Adipocyte (in vitro differentiated cells): ENCODE data around the gene KCNH6.

Source experiments
- DNase-seq: peaks from one replicate; pipeline ENCODE4 v3.0.0-alpha.2; 2015; ENCODE audit warnings: low read depth
- H3K27me3 ChIP-seq: replicated peaks from 2 replicates; pipeline ENCODE4 v1.7.0; 2013; ENCODE audit warnings: mild to moderate bottlenecking, low read length, moderate library complexity; ENCODE audit not compliant: control insufficient read depth, insufficient read depth
- H3K36me3 ChIP-seq: 2 replicates; pipeline ENCODE4 v1.7.0; 2013; ENCODE audit warnings: low read length, mild to moderate bottlenecking, moderate library complexity; ENCODE audit not compliant: control insufficient read depth, insufficient read depth, severe bottlenecking
- H3K4me1 ChIP-seq: 2 replicates; pipeline ENCODE4 v1.7.0; 2013; ENCODE audit warnings: mild to moderate bottlenecking, low read length, moderate library complexity; ENCODE audit not compliant: control insufficient read depth, insufficient read depth
- H3K4me3 ChIP-seq: 2 replicates; pipeline ENCODE4 v1.7.0; 2013; ENCODE audit warnings: mild to moderate bottlenecking, low read length, moderate library complexity
- H3K9ac ChIP-seq: 2 replicates; pipeline ENCODE4 v1.7.0; 2013; ENCODE audit warnings: mild to moderate bottlenecking, low read length, moderate library complexity
- H3K9me3 ChIP-seq: 2 replicates; pipeline ENCODE4 v1.7.0; 2013; ENCODE audit warnings: mild to moderate bottlenecking, low read length, moderate library complexity; ENCODE audit not compliant: control insufficient read depth

Gene KCNH6

DNA sequence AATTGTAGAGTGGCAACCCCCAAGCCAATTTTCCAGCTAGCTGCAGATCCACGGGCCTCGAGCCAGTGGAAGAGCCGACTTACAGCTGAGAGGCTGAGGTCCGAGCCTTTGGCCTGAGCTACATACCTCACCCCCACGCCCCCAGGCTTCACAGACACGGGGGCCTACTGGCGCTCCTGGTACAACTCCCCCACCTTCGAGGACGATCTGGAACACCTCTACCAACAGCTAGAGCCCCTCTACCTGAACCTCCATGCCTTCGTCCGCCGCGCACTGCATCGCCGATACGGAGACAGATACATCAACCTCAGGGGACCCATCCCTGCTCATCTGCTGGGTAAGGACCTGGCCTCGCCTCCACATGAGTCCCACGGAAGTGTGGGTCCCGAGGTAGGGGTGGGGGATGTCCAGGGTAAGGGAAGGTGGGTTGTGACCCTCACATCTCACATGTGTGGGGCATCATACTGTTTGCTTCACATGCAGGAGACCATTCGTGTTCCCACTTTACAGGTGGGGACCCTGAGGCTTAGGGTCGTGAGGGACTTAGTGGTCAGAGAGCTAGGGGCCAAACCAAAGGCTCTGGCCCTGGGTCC is 42.9 kb upstream of the KCNH6 start:
- H3K27me3 ChIP-seq = no peaks in the 10 kb centered on the region
- H3K4me3 ChIP-seq = no peak overlapping the region
- H3K9me3 ChIP-seq = no peaks in the 10 kb centered on the region
- no peaks in the 10 kb centered on the region for H3K36me3 ChIP-seq
- DNase-seq = no peak
- H3K4me1 ChIP-seq = peaks cover 14% of the 10 kb centered on the region
- no peak overlapping the region for H3K9ac ChIP-seq

DNA sequence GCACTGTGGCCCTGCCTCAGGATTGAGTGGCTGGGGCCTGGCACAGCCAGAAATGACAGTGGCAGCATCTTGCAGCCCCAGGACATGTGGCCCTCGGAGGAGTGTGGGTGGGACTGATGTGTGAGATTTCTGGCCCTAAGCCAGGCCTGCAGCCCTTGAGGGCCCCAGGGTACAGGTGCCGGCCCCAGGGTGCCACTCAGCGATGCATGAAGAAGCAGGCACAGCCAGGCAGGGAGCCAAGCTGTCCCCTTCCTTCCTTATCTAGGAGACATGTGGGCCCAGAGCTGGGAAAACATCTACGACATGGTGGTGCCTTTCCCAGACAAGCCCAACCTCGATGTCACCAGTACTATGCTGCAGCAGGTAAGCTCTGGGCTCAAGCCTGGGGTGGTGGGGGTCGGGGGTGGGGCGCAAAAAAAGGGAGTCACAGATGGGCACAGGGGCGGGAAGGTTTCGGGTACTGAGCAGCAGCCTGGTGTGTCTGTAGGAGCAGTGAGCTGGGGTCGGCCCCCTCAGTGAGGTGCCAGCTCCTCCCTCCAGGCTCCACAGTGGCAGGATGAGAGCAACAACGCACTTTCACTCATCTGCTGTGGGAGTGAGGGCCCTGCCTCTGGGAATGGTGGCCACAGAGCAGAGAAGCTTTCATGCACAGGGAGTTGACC is 42.2 kb upstream of the KCNH6 start:
- H3K4me3 ChIP-seq = no peak overlapping the region

DNA sequence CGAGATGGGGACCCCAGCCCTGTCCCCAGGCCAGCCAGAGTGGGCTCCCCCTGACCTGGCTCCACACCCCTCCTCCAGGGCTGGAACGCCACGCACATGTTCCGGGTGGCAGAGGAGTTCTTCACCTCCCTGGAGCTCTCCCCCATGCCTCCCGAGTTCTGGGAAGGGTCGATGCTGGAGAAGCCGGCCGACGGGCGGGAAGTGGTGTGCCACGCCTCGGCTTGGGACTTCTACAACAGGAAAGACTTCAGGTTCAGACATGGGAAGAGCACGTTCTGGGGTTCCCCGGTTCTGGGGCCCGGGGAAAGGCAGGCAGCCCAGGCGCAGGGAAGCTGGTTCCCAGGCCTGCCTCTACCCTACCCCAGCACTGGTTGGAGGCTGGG is 41.7 kb upstream of the KCNH6 start:
- Histone ChIP-seq H3K27me3 (no peaks in the 10 kb centered on the region), H3K9ac (no peak overlapping the region)

More for the DNA sequence above, 42.2 kb upstream of the KCNH6 start:
- DNase-seq = no peak
- no peak overlapping the region for H3K9ac ChIP-seq
- H3K27me3 ChIP-seq = no peaks in the 10 kb centered on the region
- H3K4me1 ChIP-seq = peaks cover 14% of the 10 kb centered on the region
- no peaks in the 10 kb centered on the region for H3K9me3 ChIP-seq
- H3K36me3 ChIP-seq = no peaks in the 10 kb centered on the region

DNA sequence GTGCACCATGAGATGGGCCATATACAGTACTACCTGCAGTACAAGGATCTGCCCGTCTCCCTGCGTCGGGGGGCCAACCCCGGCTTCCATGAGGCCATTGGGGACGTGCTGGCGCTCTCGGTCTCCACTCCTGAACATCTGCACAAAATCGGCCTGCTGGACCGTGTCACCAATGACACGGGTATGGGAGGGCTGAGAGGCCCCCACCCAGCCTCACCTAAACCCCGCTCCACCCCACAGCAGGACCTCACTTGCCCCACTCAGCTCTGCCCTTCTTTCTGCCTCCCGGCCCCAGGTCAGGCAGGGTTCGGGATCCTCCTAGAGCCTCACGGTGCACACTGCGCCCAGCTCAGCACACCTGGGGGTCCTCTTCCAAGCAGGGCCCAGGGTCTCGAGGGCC is 40.6 kb upstream of the KCNH6 start:
- no peak for DNase-seq
- Histone ChIP-seq H3K27me3 (no peaks in the 10 kb centered on the region), H3K9ac (no peak overlapping the region), H3K36me3 (no peaks in the 10 kb centered on the region), H3K9me3 (no peaks in the 10 kb centered on the region), H3K4me1 (peaks cover 12% of the 10 kb centered on the region), H3K4me3 (no peak overlapping the region)

More for the DNA sequence above, 41.7 kb upstream of the KCNH6 start:
- no peak overlapping the region for H3K4me3 ChIP-seq
- H3K36me3 ChIP-seq = no peaks in the 10 kb centered on the region
- H3K9me3 ChIP-seq = no peaks in the 10 kb centered on the region
- H3K4me1 ChIP-seq = peaks cover 14% of the 10 kb centered on the region
- no peak for DNase-seq

DNA sequence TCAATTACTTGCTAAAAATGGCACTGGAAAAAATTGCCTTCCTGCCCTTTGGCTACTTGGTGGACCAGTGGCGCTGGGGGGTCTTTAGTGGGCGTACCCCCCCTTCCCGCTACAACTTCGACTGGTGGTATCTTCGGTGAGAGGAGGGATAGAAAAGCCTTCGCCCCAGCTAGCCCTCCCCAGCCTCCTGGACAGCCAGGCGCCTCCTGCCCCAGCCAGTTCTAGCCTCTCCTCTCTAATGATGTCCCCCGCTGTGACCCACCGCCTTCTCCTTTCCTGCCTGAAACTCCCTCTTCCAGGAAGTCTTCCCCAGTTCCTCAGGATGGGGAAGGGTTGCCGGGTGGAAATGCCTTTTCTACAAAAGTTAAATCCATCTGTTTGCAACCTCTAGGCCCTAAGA is 40.1 kb upstream of the KCNH6 start:
- no peak overlapping the region for H3K9ac ChIP-seq
- no peaks in the 10 kb centered on the region for H3K36me3 ChIP-seq
- no peaks in the 10 kb centered on the region for H3K27me3 ChIP-seq
- H3K4me3 ChIP-seq = no peak overlapping the region
- no peaks in the 10 kb centered on the region for H3K9me3 ChIP-seq
- H3K4me1 ChIP-seq = peaks cover 7% of the 10 kb centered on the region
- DNase-seq = no peak

DNA sequence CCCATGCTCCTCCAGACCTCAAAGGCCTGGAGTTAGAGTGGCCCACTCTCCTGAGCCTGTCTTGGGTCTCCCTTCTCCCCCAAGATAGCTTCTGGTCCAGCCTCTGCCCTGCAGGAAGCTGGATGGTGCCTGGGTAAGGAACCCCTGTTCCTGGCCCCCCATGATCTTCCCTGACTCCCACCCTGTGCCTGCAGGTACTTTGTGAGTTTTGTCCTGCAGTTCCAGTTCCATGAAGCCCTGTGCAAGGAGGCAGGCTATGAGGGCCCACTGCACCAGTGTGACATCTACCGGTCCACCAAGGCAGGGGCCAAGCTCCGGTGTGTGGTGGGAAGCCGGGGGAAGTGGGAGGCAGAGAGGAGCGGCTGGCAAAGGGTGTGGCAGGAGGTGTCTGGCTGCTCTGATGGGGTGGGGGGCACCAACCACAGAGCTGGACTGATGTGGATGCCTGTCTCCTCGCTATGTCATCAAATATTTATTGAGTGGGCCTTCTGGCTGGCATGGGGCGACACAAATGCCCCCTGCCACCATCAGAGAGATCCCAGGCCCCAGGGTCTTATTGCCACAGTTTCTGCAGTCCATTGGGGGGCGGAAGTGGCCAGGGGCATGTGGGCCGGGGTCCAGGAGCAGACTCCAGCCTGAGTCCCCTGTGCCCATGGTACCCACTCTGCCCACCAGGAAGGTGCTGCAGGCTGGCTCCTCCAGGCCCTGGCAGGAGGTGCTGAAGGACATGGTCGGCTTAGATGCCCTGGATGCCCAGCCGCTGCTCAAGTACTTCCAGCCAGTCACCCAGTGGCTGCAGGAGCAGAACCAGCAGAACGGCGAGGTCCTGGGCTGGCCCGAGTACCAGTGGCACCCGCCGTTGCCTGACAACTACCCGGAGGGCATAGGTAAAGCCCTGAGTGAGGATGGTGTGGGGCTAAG is 39.2 kb upstream of the KCNH6 start:
- Histone ChIP-seq H3K4me1 (no peaks in the 10 kb centered on the region), H3K9me3 (no peaks in the 10 kb centered on the region), H3K4me3 (no peak overlapping the region), H3K36me3 (no peaks in the 10 kb centered on the region), H3K27me3 (no peaks in the 10 kb centered on the region), H3K9ac (no peak overlapping the region)
- DNase-seq = no peak

DNA sequence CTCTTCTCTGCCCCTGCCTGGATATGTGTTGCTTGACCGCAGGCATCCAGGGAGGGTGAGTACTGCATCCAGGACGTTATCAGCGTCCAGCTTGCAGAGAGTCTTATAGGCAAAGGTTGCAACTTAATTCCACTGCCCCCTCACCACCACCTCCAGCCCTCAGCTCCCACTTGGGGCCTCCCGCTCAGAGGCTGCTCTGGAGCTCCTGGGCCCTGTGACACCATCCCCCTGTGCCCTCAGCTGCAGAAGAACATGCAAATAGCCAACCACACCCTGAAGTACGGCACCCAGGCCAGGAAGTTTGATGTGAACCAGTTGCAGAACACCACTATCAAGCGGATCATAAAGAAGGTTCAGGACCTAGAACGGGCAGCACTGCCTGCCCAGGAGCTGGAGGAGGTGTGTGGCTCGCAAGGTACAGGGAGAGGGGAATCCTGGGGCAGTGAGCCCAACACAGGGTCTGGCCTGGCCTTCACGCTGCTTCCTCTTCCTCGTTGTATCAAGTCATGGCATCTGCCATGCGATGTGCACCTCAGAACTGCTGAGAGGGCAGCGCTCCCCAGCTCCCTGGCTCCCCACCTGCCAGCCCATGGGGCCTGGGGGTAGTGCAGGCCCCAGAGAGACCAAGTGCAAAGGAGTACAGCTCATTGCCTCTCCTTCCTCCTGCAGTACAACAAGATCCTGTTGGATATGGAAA is 36.7 kb upstream of the KCNH6 start:
- no peaks in the 10 kb centered on the region for H3K27me3 ChIP-seq
- H3K36me3 ChIP-seq = no peaks in the 10 kb centered on the region
- no peak for DNase-seq
- no peak overlapping the region for H3K4me3 ChIP-seq
- H3K9ac ChIP-seq = no peak overlapping the region
- no peaks in the 10 kb centered on the region for H3K9me3 ChIP-seq
- no peaks in the 10 kb centered on the region for H3K4me1 ChIP-seq

DNA sequence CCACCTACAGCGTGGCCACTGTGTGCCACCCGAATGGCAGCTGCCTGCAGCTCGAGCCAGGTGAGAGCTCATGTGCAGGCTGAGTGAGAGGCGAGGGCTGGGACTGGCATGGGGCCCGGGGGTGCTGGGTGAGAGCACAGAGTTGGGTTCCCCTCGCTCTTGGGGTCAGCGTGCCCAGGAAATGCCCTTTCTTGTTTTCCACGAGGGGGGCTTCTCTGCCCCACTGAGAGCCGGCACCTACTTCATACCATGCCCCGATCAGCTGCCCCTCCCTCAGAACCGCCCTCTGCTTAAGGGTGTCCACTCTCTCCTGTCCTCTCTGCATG is 36.2 kb upstream of the KCNH6 start:
- H3K4me1 ChIP-seq = no peaks in the 10 kb centered on the region
- no peaks in the 10 kb centered on the region for H3K27me3 ChIP-seq
- no peaks in the 10 kb centered on the region for H3K36me3 ChIP-seq
- no peak overlapping the region for H3K9ac ChIP-seq
- no peak overlapping the region for H3K4me3 ChIP-seq
- DNase-seq = no peak
- H3K9me3 ChIP-seq = no peaks in the 10 kb centered on the region

DNA sequence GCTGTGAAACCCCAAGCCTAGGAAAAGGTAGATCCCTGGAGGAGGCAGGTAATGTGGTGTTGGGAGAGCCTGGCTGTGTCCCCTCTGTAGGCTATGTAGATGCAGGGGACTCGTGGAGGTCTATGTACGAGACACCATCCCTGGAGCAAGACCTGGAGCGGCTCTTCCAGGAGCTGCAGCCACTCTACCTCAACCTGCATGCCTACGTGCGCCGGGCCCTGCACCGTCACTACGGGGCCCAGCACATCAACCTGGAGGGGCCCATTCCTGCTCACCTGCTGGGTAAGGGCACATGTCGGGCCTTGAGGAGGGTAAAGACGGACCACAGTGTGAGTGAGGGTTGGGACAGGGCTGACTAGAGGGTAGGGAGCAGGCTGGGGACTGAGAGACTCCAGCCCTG is 34.3 kb upstream of the KCNH6 start:
- Histone ChIP-seq H3K36me3 (no peaks in the 10 kb centered on the region), H3K4me3 (no peak overlapping the region), H3K9me3 (no peaks in the 10 kb centered on the region), H3K9ac (no peak overlapping the region), H3K27me3 (no peaks in the 10 kb centered on the region), H3K4me1 (no peaks in the 10 kb centered on the region)
- DNase-seq = no peak

DNA sequence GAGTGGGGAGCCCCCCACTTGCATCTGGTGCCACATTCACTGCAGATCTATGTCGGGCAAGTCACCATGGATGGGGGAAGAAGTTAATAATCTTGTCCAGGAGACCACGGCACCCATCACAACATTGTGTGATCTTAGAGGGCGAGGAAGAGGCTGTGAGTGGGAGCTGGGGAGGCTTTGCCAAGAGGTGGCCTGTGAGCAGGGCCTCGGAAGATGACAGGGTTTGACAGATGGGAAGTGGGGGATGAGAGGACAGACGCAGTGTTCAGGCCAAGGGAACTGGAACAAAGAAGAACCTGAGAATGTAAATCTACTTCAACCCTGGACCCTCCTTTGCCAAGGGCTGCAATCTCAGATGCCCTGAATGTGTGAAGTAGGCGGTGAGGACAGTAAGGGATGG is 33.9 kb upstream of the KCNH6 start:
- no peaks in the 10 kb centered on the region for H3K9me3 ChIP-seq
- no peak overlapping the region for H3K4me3 ChIP-seq
- H3K27me3 ChIP-seq = no peaks in the 10 kb centered on the region
- H3K4me1 ChIP-seq = no peaks in the 10 kb centered on the region
- H3K36me3 ChIP-seq = no peaks in the 10 kb centered on the region
- DNase-seq = no peak
- no peak overlapping the region for H3K9ac ChIP-seq

DNA sequence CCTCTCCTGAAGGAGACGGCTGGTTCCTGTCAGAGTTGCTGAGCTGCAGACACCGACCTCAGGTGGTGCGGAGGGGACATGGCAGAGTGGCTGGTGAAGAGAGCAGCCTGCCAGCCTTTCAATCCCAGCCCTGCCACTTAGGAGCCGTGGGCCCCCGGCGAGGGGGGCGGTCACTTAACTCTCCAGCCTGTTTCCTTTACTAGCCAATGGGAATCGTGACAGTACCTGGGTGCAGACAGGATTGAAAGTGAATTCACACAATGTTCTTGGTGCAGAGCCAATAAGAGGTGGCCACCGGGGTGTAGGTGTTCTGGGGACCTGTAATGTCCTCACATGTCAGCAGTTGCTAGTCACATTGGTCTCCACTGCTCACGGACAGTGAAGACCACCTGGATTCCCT is 32.8 kb upstream of the KCNH6 start:
- no peak overlapping the region for H3K4me3 ChIP-seq
- DNase-seq = no peak

More for the DNA sequence above, 32.8 kb upstream of the KCNH6 start:
- Histone ChIP-seq H3K4me1 (no peaks in the 10 kb centered on the region), H3K36me3 (no peaks in the 10 kb centered on the region), H3K9ac (no peak overlapping the region), H3K27me3 (no peaks in the 10 kb centered on the region), H3K9me3 (no peaks in the 10 kb centered on the region)
